Endothelial cell of coronary artery (primary cell): ENCODE measurements around the gene IQSEC1. TPM values are rescaled to one million over a fixed set of nuclear protein-coding genes. Genes with fewer than 3 reads are reported as not detected.

Experiments
- total RNA-seq: library from RNA; depleted of rRNA; stranded (reverse); fragments of >200 nt; gene quantifications from 2 replicates; pipeline ENCODE4 v1.2.3, GENCODE V29; 2014

IQSEC1 gene
- 5.8 and 10.9 TPM in 2 replicates for total RNA-seq

GRCh38 chr3:13073326-13074005 is at the start of gene IQSEC1:
Gene IQSEC1 (minus strand): TSS chr3:13073429. CDS start chr3:13073014, 415 bp downstream.

Other genes starting within 250 kb of the IQSEC1 start
- gene RPL32, start 231.9 kb downstream of the IQSEC1 start, total RNA-seq = 2,477 and 2,593 TPM in 2 replicates